Breast epithelium (tissue), 4 donors: ENCODE measurements around the gene GPR173. TPM values are rescaled to one million over a fixed set of nuclear protein-coding genes. Genes with fewer than 3 reads are reported as not detected.

ENCODE experiments used
- DNase-seq, 2 donors: peaks; one replicate each; pipeline ENCODE4 v3.0.0-alpha.2; 2019; ENCODE audit warnings: low spot score in 2 of 2
- H3K27ac ChIP-seq, 2 donors: fragments of 200-600 bp; sonication (generic) in 1 of 2; one replicate each; pipeline ENCODE4 v1.5.1; 2016 to 2019; ENCODE audit warnings: mild to moderate bottlenecking in 1 of 2
- H3K27me3 ChIP-seq, 2 donors: fragments of 200-600 bp; sonication (generic) in 1 of 2; one replicate each; pipeline versions ENCODE4 v1.5.1 to v1.6.0; 2017 to 2019; ENCODE audit warnings: control low read depth in 1 of 2, mild to moderate bottlenecking in 1 of 2
- H3K36me3 ChIP-seq: fragments of 200-600 bp; one replicate; pipeline ENCODE4 v1.5.1; 2019
- H3K4me1 ChIP-seq, 2 donors: fragments of 200-600 bp; sonication (generic); one replicate each; pipeline ENCODE4 v1.5.1; 2016 to 2019; ENCODE audit warnings: control low read depth in 1 of 2
- H3K4me3 ChIP-seq, 3 donors: fragments of 200-600 bp; sonication (generic); 1 replicate in 2 of 3; 2 replicates in 1 of 3; pipeline ENCODE4 v1.5.1; 2016 to 2019; ENCODE audit warnings: mild to moderate bottlenecking in 3 of 3, moderate library complexity in 2 of 3
- H3K9me3 ChIP-seq, 2 donors: fragments of 200-600 bp; sonication (generic) in 1 of 2; one replicate each; pipeline ENCODE4 v1.5.1; 2016 to 2019; ENCODE audit warnings: control low read depth in 1 of 2
- CTCF ChIP-seq, 3 donors: fragments of 450-650 bp; IDR thresholded peaks; one replicate each; pipeline ENCODE4 v1.5.1; 2016 to 2017; ENCODE audit warnings: antibody characterized with exemption in 3 of 3, mild to moderate bottlenecking in 3 of 3, moderate library complexity in 3 of 3
- POLR2A ChIP-seq: fragments of 450-650 bp; IDR thresholded peaks from one replicate; pipeline ENCODE4 v1.6.1; 2016; ENCODE audit warnings: antibody characterized with exemption, mild to moderate bottlenecking, moderate library complexity
- POLR2AphosphoS5 ChIP-seq, 3 donors: sonication (generic); formaldehyde crosslinking; IDR thresholded peaks; one replicate each; pipeline ENCODE4 v1.6.1; 2017; ENCODE audit warnings: antibody characterized with exemption in 3 of 3
- intact Hi-C: fragments of 100-400 bp; cut with DNase I; formaldehyde crosslinking; loops from one replicate; pipeline ENCODE4 v1.15.1; 2023; ENCODE audit warnings: low total_unique reads
- total RNA-seq, 3 donors: library from RNA; depleted of rRNA; stranded (reverse); fragments of >200 nt; gene quantifications; one replicate each; pipeline ENCODE4 v1.1.0, GENCODE V29; 2016

The GPR173 gene
- total RNA-seq, 3 donors from 2014 or later = 0.96 to 2.3 (median 1.6) TPM

- Histone ChIP-seq H3K36me3 (no peaks in the 10 kb centered on the region), H3K9me3 (no peaks in the 10 kb centered on the region), H3K27me3 (peaks cover 0 to 50% of the 10 kb centered on the region in 2 donors), H3K4me3 (peak overlapping the region in 1 of 3 donors; percentile 28), H3K4me1 (no peaks in the 10 kb centered on the region), H3K27ac (peak overlapping the region; percentile 18 to 91)
- intact Hi-C loops = no loop called here
- peak in 1 of 2 donors; percentile 63 for DNase-seq
- TF ChIP-seq POLR2A (no peak), POLR2AphosphoS5 (IDR thresholded peaks at IDR 0.05) (no peak), CTCF (IDR thresholded peaks at IDR 0.05) (no peak)
Measured at GRCh38 chrX:53086464-53086863, 37.9 kb downstream of the GPR173 start.

- Histone ChIP-seq H3K4me3 (peak overlapping the region in 2 of 3 donors; percentile 28 to 46), H3K9me3 (no peaks in the 10 kb centered on the region), H3K36me3 (no peaks in the 10 kb centered on the region), H3K4me1 (no peaks in the 10 kb centered on the region), H3K27ac (peak overlapping the region; percentile 85 to 91), H3K27me3 (peaks cover 0 to 50% of the 10 kb centered on the region in 2 donors)
- TF ChIP-seq POLR2A = no peak
- no peak for TF ChIP-seq POLR2AphosphoS5 (IDR thresholded peaks at IDR 0.05)
- no peak for DNase-seq
- intact Hi-C loops = no loop called here
Measured at GRCh38 chrX:53087388-53087831, 38.8 kb downstream of the GPR173 start.

GRCh38 chrX:53088136-53088974 lies 39.8 kb downstream of the GPR173 start:
- Histone ChIP-seq H3K4me3 (peak overlapping the region; percentile 33 to 61 (median 46)), H3K27me3 (peaks cover 0 to 45% of the 10 kb centered on the region in 2 donors), H3K4me1 (no peaks in the 10 kb centered on the region), H3K27ac (peak overlapping the region; percentile 85 to 91), H3K9me3 (no peaks in the 10 kb centered on the region), H3K36me3 (no peaks in the 10 kb centered on the region)
- intact Hi-C loops = no loop called here
- TF ChIP-seq POLR2AphosphoS5 (IDR thresholded peaks at IDR 0.05) (peak in 2 of 3 donors; percentile 44 to 65), POLR2A (no peak)
- peak; percentile 78 to 85 for DNase-seq

- Histone ChIP-seq H3K36me3 (no peaks in the 10 kb centered on the region), H3K9me3 (no peaks in the 10 kb centered on the region), H3K27me3 (peaks cover 0 to 38% of the 10 kb centered on the region in 2 donors), H3K4me3 (peak overlapping the region; percentile 33 to 61 (median 46)), H3K4me1 (no peaks in the 10 kb centered on the region), H3K27ac (peak overlapping the region; percentile 85 to 91)
- TF ChIP-seq POLR2A = no peak
- TF ChIP-seq POLR2AphosphoS5 (IDR thresholded peaks at IDR 0.05) = no peak
- TF ChIP-seq CTCF (IDR thresholded peaks at IDR 0.05) = peak; percentile 48 to 73 (median 58)
- intact Hi-C loops = no loop called here
- no peak for DNase-seq
Measured at GRCh38 chrX:53089224-53089842, 40.7 kb downstream of the GPR173 start.

GRCh38 chrX:53089925-53090324 lies 41.3 kb downstream of the GPR173 start:
- Histone ChIP-seq H3K4me3 (no peak overlapping the region), H3K27ac (no peak overlapping the region), H3K9me3 (no peaks in the 10 kb centered on the region), H3K27me3 (peaks cover 0 to 41% of the 10 kb centered on the region in 2 donors), H3K36me3 (no peaks in the 10 kb centered on the region), H3K4me1 (no peaks in the 10 kb centered on the region)
- intact Hi-C loops = no loop called here
- DNase-seq = no peak
- TF ChIP-seq CTCF (IDR thresholded peaks at IDR 0.05) (no peak), POLR2AphosphoS5 (IDR thresholded peaks at IDR 0.05) (no peak), POLR2A (no peak)

- Histone ChIP-seq H3K4me3 (no peak overlapping the region), H3K27me3 (peaks cover 0 to 38% of the 10 kb centered on the region in 2 donors), H3K4me1 (no peaks in the 10 kb centered on the region), H3K36me3 (no peaks in the 10 kb centered on the region), H3K27ac (no peak overlapping the region), H3K9me3 (no peaks in the 10 kb centered on the region)
- no peak for TF ChIP-seq POLR2A
- TF ChIP-seq CTCF (IDR thresholded peaks at IDR 0.05) = no peak
- TF ChIP-seq POLR2AphosphoS5 (IDR thresholded peaks at IDR 0.05) = no peak
- intact Hi-C loops = no loop called here
- DNase-seq = no peak
Measured at GRCh38 chrX:53091354-53091753, 42.8 kb downstream of the GPR173 start.
